ENCODE results near the gene FOXM1.
A peak's percentile ranks its signal among the peaks of the same experiment; 100 is the strongest.

The FOXM1 gene

DNA sequence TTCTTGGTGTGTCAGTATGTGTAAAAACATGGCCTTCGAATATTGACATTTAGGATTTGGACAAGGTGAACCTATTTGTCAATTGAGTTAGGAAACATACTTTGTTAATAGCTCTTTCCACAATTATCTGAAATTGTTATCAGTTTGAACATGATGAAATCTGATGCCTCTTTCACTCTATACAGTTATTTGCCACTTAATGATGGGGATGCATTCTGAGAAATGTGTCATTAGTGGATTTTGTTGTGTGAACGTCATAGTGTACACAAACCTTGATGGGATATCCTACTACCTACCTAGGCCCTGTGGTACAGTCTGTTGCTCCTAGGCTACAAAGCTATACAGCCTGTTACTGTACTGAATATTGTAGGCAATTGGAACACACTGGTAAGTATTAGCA, 18.5 kb upstream of the FOXM1 start:
- no peak overlapping the region for H3K4me3 ChIP-seq (ENCODE audit: low read depth, low read length)
- TF ChIP-seq CTCF (IDR thresholded peaks at IDR 0.05; ENCODE audit: insufficient read depth, low read length, missing control alignments): no peak
- ChIA-PET POLR2A (no interaction called here), CTCF (interaction anchor here (1.0 to 1.6 kb wide), 3 partner anchors 15 to 139 kb away, joined by 3 to 5 read pairs (median 3); no protein-coding TSS in a partner anchor)
- DNase-seq (ENCODE audit: low read depth, low spot score): no peak

DNA sequence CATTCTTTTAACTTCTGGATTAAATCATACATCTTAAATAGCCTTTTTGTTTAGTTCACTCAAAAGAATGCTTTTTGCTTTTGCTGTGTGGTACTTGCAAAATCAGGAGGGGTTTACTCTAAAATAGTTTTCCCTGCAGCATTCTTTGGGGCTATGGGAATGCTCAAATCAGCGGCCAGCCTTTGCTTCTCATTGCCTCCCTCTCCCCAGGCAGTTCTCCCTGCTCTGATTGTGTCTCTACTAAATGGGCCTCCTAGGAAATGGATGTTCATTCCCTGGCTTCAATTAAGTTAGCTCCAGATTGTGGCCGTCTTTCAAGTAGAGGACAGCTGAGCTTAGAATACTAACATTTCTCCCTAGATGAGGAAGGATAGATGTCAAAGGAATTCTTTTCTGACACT, 18.1 kb upstream of the FOXM1 start:
- no peak overlapping the region for H3K4me3 ChIP-seq (ENCODE audit: low read depth, low read length)
- CTCF ChIA-PET: interaction anchor here (1.0 to 1.6 kb wide), 5 partner anchors 10 to 140 kb away, joined by 3 to 5 read pairs (median 4); no protein-coding TSS in a partner anchor
- DNase-seq (ENCODE audit: low read depth, low spot score): no peak
- no peak for TF ChIP-seq CTCF (IDR thresholded peaks at IDR 0.05; ENCODE audit: insufficient read depth, low read length, missing control alignments)
- POLR2A ChIA-PET: no interaction called here

DNA sequence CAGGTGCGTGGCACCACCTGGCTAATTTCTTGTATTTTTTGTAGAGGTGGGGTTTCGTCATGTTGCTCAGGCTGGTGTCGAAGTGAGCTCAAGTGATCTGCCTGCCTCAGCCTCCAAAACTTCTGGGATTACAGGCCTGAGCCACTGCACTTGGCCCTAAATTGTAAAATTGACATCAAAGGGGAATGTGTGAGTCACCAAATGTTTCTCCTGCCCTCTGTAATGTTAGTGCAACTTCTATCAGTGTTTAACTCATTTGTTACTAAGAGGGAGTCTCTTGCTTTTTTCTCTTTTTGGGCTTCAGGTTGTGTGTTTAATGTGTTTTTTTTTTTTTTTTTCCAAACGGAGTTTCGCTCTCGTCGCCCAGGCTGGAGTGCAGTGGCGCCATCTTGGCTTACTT, 16.0 kb upstream of the FOXM1 start:
- POLR2A ChIA-PET: interaction anchor here (0.6 to 1.4 kb wide), 2 partner anchors 16 to 29 kb away, joined by 4 to 5 read pairs; partner anchors contain the start of genes FOXM1 and RHNO1
- H3K4me3 ChIP-seq (ENCODE audit: low read depth, low read length): peak overlapping the region; percentile 26

DNA sequence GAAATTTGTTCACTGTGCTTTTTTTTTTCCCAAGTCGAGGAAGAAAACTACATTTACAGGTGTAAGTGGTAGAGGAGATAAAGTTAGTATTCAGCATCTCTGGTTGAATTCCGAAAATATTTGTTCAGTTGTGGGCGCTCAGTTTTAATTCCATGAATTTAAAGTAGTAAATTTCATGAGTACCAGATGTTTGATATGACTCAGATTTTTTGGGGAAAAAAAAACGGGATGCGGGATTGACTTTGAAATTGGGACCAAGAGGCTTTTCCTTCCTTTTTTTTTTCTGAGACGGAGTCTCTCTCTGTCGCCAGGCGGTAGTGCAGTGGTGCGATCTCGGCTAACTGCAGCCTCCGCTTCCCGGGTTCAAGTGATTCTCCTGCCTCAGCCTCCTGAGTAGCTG, 15.3 kb upstream of the FOXM1 start:
- POLR2A ChIA-PET: interaction anchor here (1.4 to 1.6 kb wide), 2 partner anchors 15 to 67 kb away, joined by 4 to 5 read pairs; partner anchors contain the start of genes FOXM1, RHNO1 and TEAD4
- H3K4me3 ChIP-seq (ENCODE audit: low read depth, low read length): peak overlapping the region; percentile 99; the same call in 1 of the 2 replicates
- TF ChIP-seq CTCF (IDR thresholded peaks at IDR 0.05; ENCODE audit: insufficient read depth, low read length, missing control alignments): no peak
- CTCF ChIA-PET: interaction anchor here (0.6 to 1.2 kb wide), 4 partner anchors 20 to 149 kb away, joined by 3 read pairs; no protein-coding TSS in a partner anchor
- DNase-seq (ENCODE audit: low read depth, low spot score): no peak

More for the DNA sequence above, 16.0 kb upstream of the FOXM1 start:
- no peak for TF ChIP-seq CTCF (IDR thresholded peaks at IDR 0.05; ENCODE audit: insufficient read depth, low read length, missing control alignments)
- peak; percentile 47 for DNase-seq (ENCODE audit: low read depth, low spot score)
- CTCF ChIA-PET: interaction anchor here (1.2 to 1.6 kb wide), 2 partner anchors 35 to 142 kb away, joined by 3 read pairs; no protein-coding TSS in a partner anchor

DNA sequence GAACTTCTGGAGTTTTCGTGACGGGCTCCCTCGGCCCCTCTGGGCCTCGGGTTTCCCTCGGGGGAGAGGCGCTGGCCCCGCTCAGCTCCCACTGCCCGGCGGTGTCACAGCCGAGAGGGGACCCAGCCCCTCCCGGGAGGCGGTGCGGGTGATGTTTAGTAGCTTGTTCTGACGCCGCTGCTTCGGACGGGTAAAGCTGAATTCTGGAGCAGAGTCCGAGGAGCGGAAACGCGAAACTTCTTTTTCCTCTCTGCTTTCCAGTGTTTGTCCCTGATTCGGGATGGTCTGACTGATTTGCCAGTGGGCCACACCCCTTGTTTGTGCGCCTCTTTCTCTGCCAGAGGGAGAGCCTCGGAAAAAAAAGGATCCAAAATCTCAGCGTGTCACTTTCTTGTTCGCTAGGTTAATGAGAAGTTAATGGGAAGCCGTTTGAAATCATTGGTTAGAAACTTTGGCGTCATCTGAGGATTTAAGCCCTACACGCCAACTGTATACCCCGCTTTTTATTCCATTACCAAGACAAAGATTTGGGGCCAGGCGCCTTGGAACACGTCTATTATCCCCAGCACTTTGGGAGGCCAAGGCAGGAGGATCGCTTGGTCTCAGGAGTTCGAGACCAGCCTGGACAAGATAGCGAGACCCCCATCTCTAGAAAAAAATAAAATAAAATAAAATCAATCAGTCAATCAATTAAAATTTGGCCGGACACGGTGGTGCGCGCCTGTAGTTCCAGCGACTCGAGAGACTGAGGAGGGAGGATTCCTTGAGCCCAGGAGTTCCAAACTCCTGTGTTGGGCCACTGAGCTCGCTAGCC, 14.5 kb upstream of the FOXM1 start:
- peak overlapping the region; percentile 99 for H3K4me3 ChIP-seq (ENCODE audit: low read depth, low read length)
- CTCF ChIA-PET: interaction anchor here (0.9 to 2.3 kb wide), 4 partner anchors 11 to 150 kb away, joined by 3 to 9 read pairs (median 3); no protein-coding TSS in a partner anchor
- POLR2A ChIA-PET: interaction anchor here (0.6 to 1.6 kb wide), 4 partner anchors 15 to 111 kb away, joined by 3 to 5 read pairs (median 4); partner anchors contain the start of genes FOXM1, RHNO1 and TEAD4
- TF ChIP-seq CTCF (IDR thresholded peaks at IDR 0.05; ENCODE audit: insufficient read depth, low read length, missing control alignments): no peak
- no peak for DNase-seq (ENCODE audit: low read depth, low spot score)
